GM23248 (cell line): ENCODE data around the gene GALNS. TPM values are rescaled to one million over a fixed set of nuclear protein-coding genes. Genes with fewer than 3 reads are reported as not detected.

Source experiments
- DNase-seq: peaks from one replicate; pipeline ENCODE4 v3.0.0-alpha.2; 2015
- H2AFZ ChIP-seq: fragments of 200-600 bp; sonication (generic); 2 replicates; pipeline ENCODE4 v1.6.1; 2016; ENCODE audit warnings: antibody characterized with exemption
- H3F3A ChIP-seq: fragments of 200-600 bp; sonication (generic); 2 replicates; pipeline ENCODE4 v1.6.1; 2016; ENCODE audit warnings: mild to moderate bottlenecking, antibody characterized with exemption, mixed run types; ENCODE audit not compliant: insufficient read depth
- H3K27ac ChIP-seq: fragments of 200-600 bp; sonication (generic); 2 replicates; pipeline ENCODE4 v1.5.1; 2016; ENCODE audit warnings: mild to moderate bottlenecking
- H3K27me3 ChIP-seq: fragments of 200-600 bp; sonication (generic); replicated peaks from 2 replicates; pipeline ENCODE4 v1.6.1; 2016; ENCODE audit warnings: mild to moderate bottlenecking; ENCODE audit not compliant: insufficient read depth
- H3K36me3 ChIP-seq: fragments of 200-600 bp; sonication (generic); 2 replicates; pipeline ENCODE4 v1.6.1; 2016; ENCODE audit warnings: low read depth, mild to moderate bottlenecking
- H3K4me1 ChIP-seq: fragments of 200-600 bp; sonication (generic); 2 replicates; pipeline ENCODE4 v1.6.1; 2016; ENCODE audit warnings: mild to moderate bottlenecking; ENCODE audit not compliant: insufficient read depth
- H3K4me2 ChIP-seq: fragments of 200-600 bp; sonication (generic); one replicate; pipeline ENCODE4 v1.6.1; 2016; ENCODE audit warnings: mild to moderate bottlenecking; ENCODE audit not compliant: unreplicated experiment
- H3K4me3 ChIP-seq: fragments of 200-600 bp; sonication (generic); 2 replicates; pipeline ENCODE4 v1.5.1; 2016; ENCODE audit warnings: mild to moderate bottlenecking
- H3K79me2 ChIP-seq: fragments of 200-600 bp; sonication (generic); 2 replicates; pipeline ENCODE4 v1.6.1; 2016; ENCODE audit warnings: mild to moderate bottlenecking; ENCODE audit not compliant: insufficient read depth
- H3K9ac ChIP-seq: fragments of 200-600 bp; sonication (generic); 2 replicates; pipeline ENCODE4 v1.6.1; 2016; ENCODE audit warnings: mild to moderate bottlenecking
- H3K9me2 ChIP-seq: fragments of 200-600 bp; sonication (generic); 2 replicates; pipeline ENCODE4 v1.6.1; 2016; ENCODE audit warnings: mixed run types, mild to moderate bottlenecking, moderate library complexity; ENCODE audit not compliant: insufficient read depth
- H3K9me3 ChIP-seq: fragments of 200-600 bp; sonication (generic); one replicate; pipeline ENCODE4 v1.6.1; 2017; ENCODE audit warnings: low read depth
- H4K20me1 ChIP-seq: fragments of 200-600 bp; sonication (generic); 2 replicates; pipeline ENCODE4 v1.6.0; 2016; ENCODE audit not compliant: insufficient read depth
- EZH2 ChIP-seq: fragments of 200-600 bp; sonication (generic); IDR thresholded peaks from 2 replicates; pipeline ENCODE4 v1.6.1; 2018; ENCODE audit warnings: antibody characterized with exemption, mild to moderate bottlenecking; ENCODE audit not compliant: insufficient read depth, poor library complexity, severe bottlenecking
- EZH2phosphoT487 ChIP-seq: fragments of 200-600 bp; sonication (generic); IDR thresholded peaks from 2 replicates; pipeline ENCODE4 v1.6.1; 2018; ENCODE audit warnings: antibody characterized with exemption, moderate library complexity, mild to moderate bottlenecking, low read depth; ENCODE audit not compliant: insufficient read depth
- WGBS, 2 experiments: methylation state at CpG; one replicate each; pipeline ENCODE4 v1.1.6; 2015 to 2017; ENCODE audit warnings: low lambda C conversion rate in 2 of 2, low coverage in 1 of 2; ENCODE audit errors: missing lambda C conversion rate in 2 of 2; 5-methylcytosine and 5-hydroxymethylcytosine counted together
- in situ Hi-C: fragments of 300-500 bp; cut with MboI; formaldehyde crosslinking; loops from 2 replicates; pipeline ENCODE4 v1.15.0; 2020
- polyA plus RNA-seq: library from polyadenylated mRNA; unstranded; fragments of >200 nt; fragmentation: Nextera tagmentation; extraction: Ambion mirVana; gene quantifications from 2 replicates; pipeline ENCODE4 v1.2.1, GENCODE V29; 2016
- total RNA-seq: library from RNA; depleted of rRNA; stranded (reverse); fragments of >200 nt; shearing (Covaris generic); gene quantifications from 2 replicates; pipeline ENCODE4 v1.2.3, GENCODE V29; 2014

Gene GALNS
- total and polyA plus RNA-seq, 2 experiments from 2014 or later = 24.0 to 39.0 TPM

DNA sequence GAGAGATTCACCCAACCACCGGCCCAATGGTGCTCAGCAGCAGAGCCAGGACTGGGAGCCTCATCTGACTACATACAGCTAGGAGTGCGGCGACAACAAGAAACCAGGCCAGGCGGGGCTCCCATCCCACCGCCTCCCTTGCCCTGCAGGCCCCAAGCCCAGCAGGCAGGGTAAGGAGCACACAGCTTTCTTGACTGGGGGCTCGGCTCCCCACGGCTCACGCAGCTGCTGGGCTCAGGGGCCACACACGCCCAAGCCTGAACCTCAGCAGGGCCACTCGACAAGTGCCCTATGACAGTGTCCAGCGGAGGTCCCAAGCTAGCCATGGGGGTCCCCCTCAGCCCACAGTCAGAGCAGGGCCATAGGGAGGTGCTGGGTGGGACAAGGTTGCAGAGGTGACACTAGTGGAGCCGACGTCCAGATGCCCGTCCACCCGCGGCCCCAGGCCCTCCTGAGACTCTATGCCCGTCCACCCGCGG is 85.4 kb downstream of the GALNS start:
- Histone ChIP-seq H3F3A (peaks cover 4% of the 10 kb centered on the region; the same call in 1 of the 2 replicates), H2AFZ (no peak overlapping the region), H3K4me1 (peaks cover 39% of the 10 kb centered on the region), H3K27ac (no peak overlapping the region), H3K79me2 (peaks cover 97% of the 10 kb centered on the region), H3K9me3 (no peaks in the 10 kb centered on the region), H3K36me3 (no peaks in the 10 kb centered on the region), H4K20me1 (0 out of 2 replicates have a peak, but pooled peaks cover 4% of the 10 kb centered on the region), H3K9me2 (no peaks in the 10 kb centered on the region), H3K9ac (no peak overlapping the region), H3K27me3 (no peaks in the 10 kb centered on the region), H3K4me3 (no peak overlapping the region), H3K4me2 (no peak overlapping the region)
- no peak for TF ChIP-seq EZH2
- no peak for TF ChIP-seq EZH2phosphoT487
- DNase-seq = no peak
- in situ Hi-C loops = no loop called here
- WGBS, 2 experiments = 89 to 93% methylated on average over 12 to 16 of the region's 19 CpGs

DNA sequence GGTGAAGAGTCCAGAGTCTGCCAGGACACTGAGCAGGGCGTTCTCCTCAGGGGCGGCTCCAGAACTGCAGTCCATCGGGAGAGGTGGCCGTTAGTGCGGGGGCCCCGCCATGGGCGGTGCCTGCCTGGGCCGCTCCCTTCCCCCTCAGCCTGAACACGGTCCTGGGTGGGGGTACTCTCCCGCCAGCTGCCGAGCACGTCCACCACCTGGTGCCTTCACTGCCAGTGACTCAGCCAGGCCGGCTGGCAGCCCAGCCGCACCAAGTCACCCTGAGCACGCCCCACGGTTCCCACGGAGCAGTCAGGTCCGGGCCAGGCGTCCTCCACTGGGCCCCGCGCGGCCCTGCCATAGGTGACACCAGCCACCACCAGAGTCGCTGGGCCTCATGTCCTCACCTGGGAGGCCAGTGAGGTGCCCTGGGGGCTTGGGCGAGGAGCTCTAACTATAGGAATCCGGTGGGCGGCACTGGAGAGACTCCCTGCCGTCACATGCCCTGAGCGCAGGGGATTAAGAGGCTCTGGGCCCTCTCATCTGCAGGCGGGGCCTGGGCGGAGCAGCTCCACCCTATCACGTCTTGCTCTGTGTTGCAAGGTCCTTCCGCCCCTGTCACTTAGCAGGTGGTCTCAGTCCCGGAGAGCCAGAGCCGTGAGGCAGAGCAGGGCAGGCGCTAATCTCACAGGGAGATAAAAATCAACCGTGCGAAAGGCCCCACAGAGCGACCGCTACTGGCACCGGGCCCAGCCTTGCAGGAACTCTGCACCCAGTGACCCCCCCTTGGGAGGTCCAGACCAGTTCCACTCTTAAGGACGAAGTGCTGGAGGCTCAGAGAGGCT is 86.1 kb downstream of the GALNS start:
- H3K4me2 ChIP-seq = no peak overlapping the region
- TF ChIP-seq EZH2 (no peak), EZH2phosphoT487 (no peak)
- H2AFZ ChIP-seq = no peak overlapping the region
- H4K20me1 ChIP-seq = 0 out of 2 replicates have a peak, but pooled peaks cover 4% of the 10 kb centered on the region
- no peaks in the 10 kb centered on the region for H3K27me3 ChIP-seq
- H3K36me3 ChIP-seq = no peaks in the 10 kb centered on the region
- 77 to 80% methylated on average over 28 to 39 of the region's 41 CpGs for WGBS, 2 experiments
- H3K79me2 ChIP-seq = peaks cover 97% of the 10 kb centered on the region
- in situ Hi-C loops = no loop called here
- H3F3A ChIP-seq = peaks cover 4% of the 10 kb centered on the region; the same call in 1 of the 2 replicates
- no peaks in the 10 kb centered on the region for H3K9me2 ChIP-seq
- H3K4me3 ChIP-seq = no peak overlapping the region
- no peak overlapping the region for H3K9ac ChIP-seq
- peaks cover 37% of the 10 kb centered on the region for H3K4me1 ChIP-seq
- no peak for DNase-seq
- H3K9me3 ChIP-seq = no peaks in the 10 kb centered on the region
- no peak overlapping the region for H3K27ac ChIP-seq

- 80 to 82% methylated on average over 23 to 30 of the region's 30 CpGs for WGBS, 2 experiments
- H3K9ac ChIP-seq = no peak overlapping the region
- TF ChIP-seq EZH2phosphoT487 = no peak
- no peak for TF ChIP-seq EZH2
- H2AFZ ChIP-seq = no peak overlapping the region
- H3K9me3 ChIP-seq = no peaks in the 10 kb centered on the region
- peaks cover 4% of the 10 kb centered on the region; the same call in 1 of the 2 replicates for H3F3A ChIP-seq
- no peaks in the 10 kb centered on the region for H3K9me2 ChIP-seq
- H3K4me1 ChIP-seq = peaks cover 37% of the 10 kb centered on the region
- no peaks in the 10 kb centered on the region for H3K36me3 ChIP-seq
- in situ Hi-C loops = no loop called here
- peaks cover 97% of the 10 kb centered on the region for H3K79me2 ChIP-seq
- H3K27ac ChIP-seq = no peak overlapping the region
- peak; percentile 59 for DNase-seq
- 0 out of 2 replicates have a peak, but pooled peaks cover 4% of the 10 kb centered on the region for H4K20me1 ChIP-seq
- no peak overlapping the region for H3K4me3 ChIP-seq
- no peaks in the 10 kb centered on the region for H3K27me3 ChIP-seq
- H3K4me2 ChIP-seq = no peak overlapping the region
Measured at GRCh38 chr16:88769617-88770460, 86.9 kb downstream of the GALNS start.
